Endodermal cell (in vitro differentiated cells): Measurements from ENCODE around the gene NMD3. TPM values are rescaled to one million over a fixed set of nuclear protein-coding genes. Genes with fewer than 3 reads are reported as not detected.

Experiments used
- DNase-seq: peaks from one replicate; pipeline ENCODE4 v3.0.0-alpha.2; 2017
- H3K27ac ChIP-seq: 2 replicates; pipeline ENCODE4 v1.5.1; 2013; ENCODE audit warnings: mild to moderate bottlenecking, low read depth, low read length, moderate library complexity
- H3K27me3 ChIP-seq: 2 replicates; pipeline ENCODE4 v1.6.1; 2013; ENCODE audit warnings: mild to moderate bottlenecking, low read length, moderate library complexity; ENCODE audit not compliant: insufficient read depth, control insufficient read depth, poor library complexity, severe bottlenecking
- H3K36me3 ChIP-seq: 2 replicates; pipeline ENCODE4 v1.7.0; 2013; ENCODE audit warnings: mild to moderate bottlenecking, low read length, moderate library complexity; ENCODE audit not compliant: control insufficient read depth, insufficient read depth
- H3K4me1 ChIP-seq: one replicate; pipeline ENCODE4 v1.7.0; 2013; ENCODE audit warnings: low read length; ENCODE audit not compliant: control insufficient read depth, insufficient read depth
- H3K4me3 ChIP-seq: 2 replicates; pipeline ENCODE4 v1.5.1; 2013; ENCODE audit warnings: mild to moderate bottlenecking, low read length, moderate library complexity
- H3K9ac ChIP-seq: 2 replicates; pipeline ENCODE4 v1.6.1; 2013; ENCODE audit warnings: mild to moderate bottlenecking, low read length, moderate library complexity; ENCODE audit not compliant: poor library complexity, severe bottlenecking; ENCODE audit errors: extremely low read depth
- H3K9me3 ChIP-seq: 2 replicates; pipeline ENCODE4 v1.6.1; 2013; ENCODE audit warnings: mild to moderate bottlenecking, low read length, moderate library complexity; ENCODE audit not compliant: control insufficient read depth
- H3K27ac Mint-ChIP-seq: 2 replicates; pipeline ENCODE4 v1.8.0; 2020; ENCODE audit warnings: mixed read lengths
- H3K27me3 Mint-ChIP-seq: 2 replicates; pipeline ENCODE4 v1.8.0; 2021; ENCODE audit warnings: mild to moderate bottlenecking, mixed read lengths; ENCODE audit not compliant: insufficient read depth
- H3K36me3 Mint-ChIP-seq: 2 replicates; pipeline ENCODE4 v1.8.0; 2020; ENCODE audit warnings: low read depth, mixed read lengths
- H3K4me1 Mint-ChIP-seq: 2 replicates; pipeline ENCODE4 v1.8.0; 2020; ENCODE audit warnings: mixed read lengths
- H3K4me3 Mint-ChIP-seq: 2 replicates; pipeline ENCODE4 v1.8.0; 2020; ENCODE audit warnings: mild to moderate bottlenecking, moderate library complexity, mixed read lengths
- H3K9me3 Mint-ChIP-seq: 2 replicates; pipeline ENCODE4 v1.8.0; 2020; ENCODE audit warnings: mild to moderate bottlenecking, mixed read lengths
- WGBS, 2 experiments: methylation state at CpG; one replicate each; pipeline versions ENCODE4 v1.1.5 to v1.1.7; 2013; ENCODE audit warnings: missing lambda C conversion rate in 2 of 2, mixed read lengths in 1 of 2; ENCODE audit not compliant: insufficient coverage in 1 of 2, insufficient read length in 1 of 2; 5-methylcytosine and 5-hydroxymethylcytosine counted together
- total RNA-seq, 2 donors: library from RNA; stranded (reverse); fragmentation: NEBNext Ultra II Directional in 1 of 2; extraction: Animal tissue kit (Norgen Biotek cat#: 25700) in 1 of 2; gene quantifications; 2 replicates in 1 of 2; 3 replicates in 1 of 2; pipeline ENCODE4 v1.2.1, GENCODE V29; 2021
- TF ChIP-seq, protein P1 (sequence below): fragments of 200-600 bp; sonication (generic); conservative IDR thresholded peaks from 2 replicates; pipeline ENCODE4 v1.5.0; 2021; ENCODE audit warnings: antibody characterized with exemption, mild to moderate bottlenecking

The NMD3 gene
- total RNA-seq, 2 donors from 2014 or later, result 47.1 to 48.3 TPM

DNA sequence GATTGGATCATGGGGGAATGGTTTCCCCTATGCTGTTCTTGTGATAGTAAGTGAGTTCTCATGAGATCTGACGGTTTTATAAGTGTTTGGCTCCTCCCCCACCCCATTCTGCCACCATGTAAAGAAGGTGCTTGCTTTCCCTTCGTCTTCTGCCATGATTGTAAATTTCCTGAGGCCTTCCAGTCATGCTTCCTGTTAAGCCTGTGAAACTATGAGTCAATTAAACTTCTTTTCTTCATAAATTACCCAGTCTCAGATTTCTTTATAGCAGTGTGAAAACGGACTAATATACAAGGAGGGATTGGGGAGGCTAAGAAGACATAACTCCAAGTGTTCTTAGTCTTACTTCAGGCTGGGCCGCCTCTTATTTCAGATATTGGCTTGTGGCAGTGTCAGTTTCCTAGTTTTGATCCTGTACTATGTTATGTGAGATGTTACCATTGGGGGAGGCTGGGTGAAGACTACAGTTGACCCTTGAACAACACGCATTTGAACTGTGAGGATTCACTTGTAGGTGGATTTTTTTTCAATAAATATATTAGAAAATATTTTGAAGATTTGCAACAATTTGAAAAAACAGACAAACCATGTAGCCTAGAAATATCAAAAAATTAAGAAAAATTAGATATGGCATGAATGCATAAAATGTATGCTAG, 44.9 kb downstream of the NMD3 start:
- Histone ChIP-seq H3K9me3 (peaks cover 11% of the 10 kb centered on the region), H3K9ac (no peak overlapping the region), H3K36me3 (peaks cover 16% of the 10 kb centered on the region), H3K27me3 (no peaks in the 10 kb centered on the region), H3K4me3 (no peak overlapping the region), H3K27ac (no peak overlapping the region), H3K4me1 (no peaks in the 10 kb centered on the region)
- Mint-ChIP-seq H3K27ac (no peak overlapping the region), H3K27me3 (no peaks in the 10 kb centered on the region), H3K36me3 (peaks cover 45% of the 10 kb centered on the region), H3K9me3 (peaks cover 31% of the 10 kb centered on the region), H3K4me3 (no peak overlapping the region), H3K4me1 (no peaks in the 10 kb centered on the region)
- DNase-seq, result no peak
- 92 to 97% methylated on average over 2 to 5 of the region's 5 CpGs for WGBS, 2 experiments
- TF ChIP-seq, protein P1, sequence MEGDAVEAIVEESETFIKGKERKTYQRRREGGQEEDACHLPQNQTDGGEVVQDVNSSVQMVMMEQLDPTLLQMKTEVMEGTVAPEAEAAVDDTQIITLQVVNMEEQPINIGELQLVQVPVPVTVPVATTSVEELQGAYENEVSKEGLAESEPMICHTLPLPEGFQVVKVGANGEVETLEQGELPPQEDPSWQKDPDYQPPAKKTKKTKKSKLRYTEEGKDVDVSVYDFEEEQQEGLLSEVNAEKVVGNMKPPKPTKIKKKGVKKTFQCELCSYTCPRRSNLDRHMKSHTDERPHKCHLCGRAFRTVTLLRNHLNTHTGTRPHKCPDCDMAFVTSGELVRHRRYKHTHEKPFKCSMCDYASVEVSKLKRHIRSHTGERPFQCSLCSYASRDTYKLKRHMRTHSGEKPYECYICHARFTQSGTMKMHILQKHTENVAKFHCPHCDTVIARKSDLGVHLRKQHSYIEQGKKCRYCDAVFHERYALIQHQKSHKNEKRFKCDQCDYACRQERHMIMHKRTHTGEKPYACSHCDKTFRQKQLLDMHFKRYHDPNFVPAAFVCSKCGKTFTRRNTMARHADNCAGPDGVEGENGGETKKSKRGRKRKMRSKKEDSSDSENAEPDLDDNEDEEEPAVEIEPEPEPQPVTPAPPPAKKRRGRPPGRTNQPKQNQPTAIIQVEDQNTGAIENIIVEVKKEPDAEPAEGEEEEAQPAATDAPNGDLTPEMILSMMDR, result no peak

DNA sequence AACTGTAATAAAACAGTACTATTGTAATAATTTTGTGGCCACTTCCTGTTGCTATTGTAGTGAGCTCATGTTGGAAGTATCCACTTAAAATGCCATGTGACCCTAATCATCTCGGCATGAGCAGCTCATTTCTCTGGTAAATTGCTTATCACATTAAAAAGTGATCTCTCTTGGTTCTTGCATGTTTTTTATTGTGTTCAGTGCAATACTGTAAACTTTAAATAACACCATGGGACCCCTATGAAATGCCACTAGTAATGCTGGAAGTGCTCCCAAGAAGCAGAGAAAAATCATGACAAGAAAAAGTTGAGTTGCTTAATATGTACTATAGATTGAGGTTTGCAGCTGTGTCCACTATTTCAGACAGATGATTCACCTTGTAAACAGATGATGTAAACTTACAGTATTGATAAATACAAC, 45.6 kb downstream of the NMD3 start:
- peaks cover 16% of the 10 kb centered on the region for H3K36me3 ChIP-seq
- H3K36me3 Mint-ChIP-seq, result peaks cover 40% of the 10 kb centered on the region
- H3K4me1 ChIP-seq, result no peaks in the 10 kb centered on the region
- no peak overlapping the region for H3K27ac Mint-ChIP-seq
- no peak for DNase-seq
- peaks cover 26% of the 10 kb centered on the region for H3K9me3 Mint-ChIP-seq
- TF ChIP-seq, protein P1, result no peak
- H3K4me3 Mint-ChIP-seq, result no peak overlapping the region
- H3K4me3 ChIP-seq, result no peak overlapping the region
- H3K4me1 Mint-ChIP-seq, result no peaks in the 10 kb centered on the region
- 83 to 95% methylated on average over 1 of the region's 1 CpG for WGBS, 2 experiments
- peaks cover 9% of the 10 kb centered on the region for H3K9me3 ChIP-seq
- no peak overlapping the region for H3K9ac ChIP-seq
- no peaks in the 10 kb centered on the region for H3K27me3 ChIP-seq
- H3K27ac ChIP-seq, result no peak overlapping the region
- no peaks in the 10 kb centered on the region for H3K27me3 Mint-ChIP-seq

DNA sequence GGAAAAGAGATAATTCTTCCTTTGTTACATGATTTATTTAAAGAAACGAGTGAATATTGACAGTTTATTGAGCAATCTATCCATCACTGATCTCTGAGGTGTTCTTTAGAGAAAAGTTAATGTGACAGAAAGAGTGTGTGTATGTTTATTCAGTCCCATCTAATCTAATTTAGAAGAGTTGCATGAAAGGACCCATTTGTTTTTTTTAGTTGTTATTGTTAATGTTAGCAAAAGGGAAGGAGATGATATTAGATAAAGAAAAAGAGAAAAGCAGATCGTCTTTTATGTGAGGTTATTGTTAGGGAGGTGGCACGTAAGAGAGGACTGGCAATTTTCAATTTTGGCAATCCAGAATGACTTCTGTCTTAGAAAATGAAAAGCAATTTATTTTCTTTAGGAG, 46.5 kb downstream of the NMD3 start:
- H3K4me1 Mint-ChIP-seq, result no peaks in the 10 kb centered on the region
- no peaks in the 10 kb centered on the region for H3K27me3 Mint-ChIP-seq
- H3K9me3 ChIP-seq, result peaks cover 9% of the 10 kb centered on the region
- no peak overlapping the region for H3K4me3 Mint-ChIP-seq
- 83 to 95% methylated on average over 3 of the region's 3 CpGs for WGBS, 2 experiments
- H3K9me3 Mint-ChIP-seq, result peaks cover 21% of the 10 kb centered on the region
- H3K27ac Mint-ChIP-seq, result no peak overlapping the region
- H3K4me3 ChIP-seq, result no peak overlapping the region
- peaks cover 32% of the 10 kb centered on the region for H3K36me3 Mint-ChIP-seq
- H3K27me3 ChIP-seq, result no peaks in the 10 kb centered on the region
- DNase-seq, result no peak
- TF ChIP-seq, protein P1, result no peak
- H3K27ac ChIP-seq, result no peak overlapping the region
- no peaks in the 10 kb centered on the region for H3K4me1 ChIP-seq
- no peak overlapping the region for H3K9ac ChIP-seq
- peaks cover 16% of the 10 kb centered on the region for H3K36me3 ChIP-seq
